MM.1S (cell line): Measurements from ENCODE around the gene TRIM15.

ENCODE experiments used
- CTCF ChIP-seq: fragments of 300-600 bp; sonication (generic); IDR thresholded peaks from 2 replicates; pipeline ENCODE4 v1.5.1; 2016; ENCODE audit warnings: antibody characterized with exemption, low read length, mixed read lengths
- EZH2 ChIP-seq: fragments of 300-600 bp; sonication (generic); optimal IDR thresholded peaks from 2 replicates; pipeline ENCODE3; 2017; ENCODE audit warnings: low read depth, mild to moderate bottlenecking, antibody characterized with exemption, low read length, mixed read lengths
- EZH2phosphoT487 ChIP-seq: fragments of 300-600 bp; sonication (generic); IDR thresholded peaks from 2 replicates; pipeline ENCODE4 v1.6.1; 2018; ENCODE audit warnings: antibody characterized with exemption, low read length

- TF ChIP-seq CTCF (no peak), EZH2 (no peak), EZH2phosphoT487 (no peak)
These were observed 33.1 kb upstream of the TRIM15 start for GRCh38 chr6:30130179-30130679.
